K562 (cell line): ENCODE data around the gene MILR1. TPM values are rescaled to one million over a fixed set of nuclear protein-coding genes. Genes with fewer than 3 reads are reported as not detected.

Source experiments
- ATAC-seq: fragments of 200-7000 bp; cut with Tn5 transposase; 3 replicates; pipeline ENCODE4 v1.9.1; 2020; ENCODE audit warnings: moderate library complexity
- BruUV-seq: library from RNA; stranded (reverse); fragments of 400-500 nt; replicated peaks from 2 replicates; lab custom pipeline; 2021; lab: Mats Ljungman, UMichigan
- CTCF ChIA-PET: fragments of 300-600 bp; formaldehyde crosslinking; extraction: SDS; loops from one replicate; lab custom pipeline; 2021; ENCODE audit warnings: low intra/inter-chr PET ratio; lab: Yijun Ruan, JAX
- POLR2A ChIA-PET: fragments of 300-600, 350-650 bp; sonication (Branson Sonifier 250); formaldehyde crosslinking; extraction: SDS; loops from one replicate; lab custom pipeline; 2021; ENCODE audit warnings: antibody characterized with exemption, inconsistent platforms; lab: Yijun Ruan, JAX
- DNase-seq, 4 experiments: peaks; one replicate each; pipeline versions ENCODE4 v3.0.0 to v3.0.0-alpha.2; 2011 to 2018; ENCODE audit warnings: low spot score in 3 of 4, mixed read lengths in 3 of 4; ENCODE audit errors: extremely low read depth in 1 of 4
- FAIRE-seq: peaks from 2 replicates; lab custom pipeline; 2011; peaks lifted over from hg19 to GRCh38; lab: Jason Lieb, UNC
- H2AFZ ChIP-seq: 2 replicates; pipeline ENCODE4 v1.6.0; 2011; ENCODE audit warnings: low read depth, low read length, control low read depth, inconsistent platforms
- H3K27ac ChIP-seq: fragments of 200-600 bp; 3 replicates; pipeline ENCODE4 v1.8.0; 2011; ENCODE audit warnings: low read depth, mild to moderate bottlenecking, control low read depth, inconsistent platforms, low read length, moderate library complexity, mixed read lengths; ENCODE audit errors: extremely low read depth
- H3K27me3 ChIP-seq, 2 experiments: fragments of 300-600 bp in 1 of 2; 2 replicates in 1 of 2; 3 replicates in 1 of 2; pipeline versions ENCODE4 v1.6.0 to v1.8.0; 2011; ENCODE audit warnings: inconsistent platforms in 2 of 2, low read length in 2 of 2, mild to moderate bottlenecking in 1 of 2, mixed read lengths in 1 of 2, moderate library complexity in 1 of 2; ENCODE audit not compliant: control insufficient read depth in 2 of 2, insufficient read depth in 2 of 2
- H3K36me3 ChIP-seq: fragments of 300-600 bp; 3 replicates; pipeline ENCODE4 v1.8.0; 2011; ENCODE audit warnings: mild to moderate bottlenecking, low read length, inconsistent platforms; ENCODE audit not compliant: control insufficient read depth, insufficient read depth
- H3K4me1 ChIP-seq, 2 experiments: fragments of 200-600 bp in 1 of 2; replicated peaks in 1 of 2; 2 replicates in 1 of 2; 3 replicates in 1 of 2; pipeline versions ENCODE4 v1.5.1 to v1.8.0; 2011; ENCODE audit warnings: inconsistent platforms in 2 of 2, low read length in 2 of 2, mild to moderate bottlenecking in 1 of 2, mixed read lengths in 1 of 2, moderate library complexity in 1 of 2; ENCODE audit not compliant: control insufficient read depth in 2 of 2, insufficient read depth in 2 of 2
- H3K4me2 ChIP-seq: 2 replicates; pipeline ENCODE4 v1.6.1; 2011; ENCODE audit warnings: low read length, control low read depth, inconsistent platforms, mixed read lengths; ENCODE audit not compliant: insufficient read depth
- H3K4me3 ChIP-seq: fragments of 200-600 bp; sonication (generic), shearing (Covaris generic); 2 replicates; pipeline ENCODE4 v1.5.1; 2016; ENCODE audit warnings: control low read depth, inconsistent platforms
- H3K79me2 ChIP-seq: fragments of 200-600 bp; 3 replicates; pipeline ENCODE4 v1.8.0; 2011; ENCODE audit warnings: low read length, inconsistent platforms; ENCODE audit not compliant: control insufficient read depth, insufficient read depth
- H3K9ac ChIP-seq, 2 experiments: 2 replicates each; pipeline versions ENCODE4 v1.6.0 to v1.6.1; 2011; ENCODE audit warnings: low read depth in 2 of 2, low read length in 2 of 2, control low read depth in 1 of 2, inconsistent platforms in 1 of 2, mild to moderate bottlenecking in 1 of 2, mixed read lengths in 1 of 2; ENCODE audit not compliant: insufficient read depth in 1 of 2
- H3K9me1 ChIP-seq: one replicate; pipeline ENCODE4 v1.6.0; 2011; ENCODE audit warnings: inconsistent platforms, mild to moderate bottlenecking, low read length, moderate library complexity; ENCODE audit not compliant: control insufficient read depth, insufficient read depth
- H3K9me3 ChIP-seq: replicated peaks from 2 replicates; pipeline ENCODE4 v1.5.1; 2011; ENCODE audit warnings: low read depth, low read length, inconsistent platforms; ENCODE audit not compliant: control insufficient read depth, insufficient read depth
- H4K20me1 ChIP-seq: replicated peaks from 2 replicates; pipeline ENCODE4 v1.6.1; 2011; ENCODE audit warnings: low read length, inconsistent platforms, mixed read lengths; ENCODE audit not compliant: control insufficient read depth, insufficient read depth
- ARHGAP35 ChIP-seq: fragments of 450-650 bp; IDR thresholded peaks from 2 replicates; pipeline ENCODE4 v1.6.1; 2018; ENCODE audit not compliant: partially characterized antibody
- CBX1 ChIP-seq: sonication (generic); IDR thresholded peaks from 2 replicates; pipeline ENCODE4 v1.6.1; 2016; ENCODE audit warnings: antibody characterized with exemption, low read depth, mild to moderate bottlenecking
- CEBPB ChIP-seq: fragments of 450-650 bp; IDR thresholded peaks from 2 replicates; pipeline ENCODE4 v1.6.1; 2016; ENCODE audit warnings: missing genetic modification characterization, missing compliant biosample characterization
- KDM5B ChIP-seq: fragments of 200-600 bp; sonication (generic); IDR thresholded peaks from 2 replicates; pipeline ENCODE4 v1.6.1; 2012; ENCODE audit warnings: low read depth, mild to moderate bottlenecking, moderate library complexity, low read length, control low read depth, inconsistent platforms; ENCODE audit not compliant: insufficient replicate concordance
- SAP30 ChIP-seq: fragments of 200-600 bp; sonication (generic); IDR thresholded peaks from 2 replicates; pipeline ENCODE4 v1.6.1; 2012; ENCODE audit warnings: borderline replicate concordance, low read depth, mild to moderate bottlenecking, moderate library complexity, low read length, control low read depth, inconsistent platforms; ENCODE audit not compliant: insufficient read depth, poor library complexity, severe bottlenecking
- STAT5A ChIP-seq: IDR thresholded peaks from 2 replicates; pipeline ENCODE4 v1.6.1; 2012; ENCODE audit warnings: low read length, inconsistent platforms, borderline replicate concordance
- TRIM28 ChIP-seq: fragments of 450-650 bp; IDR thresholded peaks from 2 replicates; pipeline ENCODE4 v1.6.1; 2017
- ZNF134 ChIP-seq: fragments of 250-450 bp; sonication (Bioruptor Pico); conservative IDR thresholded peaks from 2 replicates; pipeline ENCODE4 v1.4.0; 2020
- ZNF224 ChIP-seq: sonication (generic); formaldehyde crosslinking; IDR thresholded peaks from 2 replicates; pipeline ENCODE4 v1.8.0; 2022; ENCODE audit warnings: mild to moderate bottlenecking, missing genetic modification reagents
- ZNF280B ChIP-seq: fragments of 250-450 bp; sonication (Bioruptor Pico); IDR thresholded peaks from 2 replicates; pipeline ENCODE4 v1.5.1; 2021; ENCODE audit warnings: mild to moderate bottlenecking
- WGBS: fragments of 100-300 bp; shearing (Covaris generic); methylation state at CpG from one replicate; pipeline ENCODE4 v1.1.6; 2016; ENCODE audit warnings: low coverage, mixed read lengths; ENCODE audit not compliant: insufficient coverage; ENCODE audit errors: missing lambda C conversion rate; 5-methylcytosine and 5-hydroxymethylcytosine counted together
- in situ Hi-C: fragments of 300-500 bp; cut with MboI; formaldehyde crosslinking; loops from 4 replicates; pipeline ENCODE4 v1.15.0; 2018; ENCODE audit warnings: inconsistent platforms, mixed read lengths
- intact Hi-C: fragments of 100-400 bp; cut with micrococcal nuclease; formaldehyde crosslinking; loops from 2 replicates; pipeline ENCODE4 v1.14.2; 2022
- polyA plus RNA-seq, 8 experiments: library from polyadenylated mRNA; depleted of rRNA in 4 of 8; stranded (reverse) in 5 of 8; unstranded in 3 of 8; fragments of >200 nt; fragmentation: Nextera tagmentation in 2 of 8; fragmentation: Illumina TruSeq in 1 of 8; extraction: Ambion mirVana in 2 of 8; extraction: Trizol in 1 of 8; gene quantifications; 2 replicates each; pipeline versions ENCODE4 v1.2.1 to v1.2.3, GENCODE V29; 2011 to 2014; ENCODE audit warnings: inconsistent platforms in 1 of 8, missing spikeins in 1 of 8
- total RNA-seq, 7 experiments: library from RNA; depleted of rRNA in 6 of 7; stranded (reverse); fragments of >200 nt in 6 of 7; fragmentation: Illumina TruSeq in 2 of 7; extraction: Trizol in 2 of 7; gene quantifications; 2 replicates each; pipeline versions ENCODE4 v1.2.1 to v1.2.3, GENCODE V29; 2011 to 2021; ENCODE audit warnings: low replicate concordance in 1 of 7
- TF ChIP-seq, protein P1 (sequence below): sonication (generic); formaldehyde crosslinking; IDR thresholded peaks from 2 replicates; pipeline ENCODE4 v1.8.0; 2022; ENCODE audit warnings: missing genetic modification reagents, mild to moderate bottlenecking, moderate library complexity, borderline replicate concordance

Gene MILR1
- total and polyA plus RNA-seq, 9 of the 15 experiments (the other 6 are each of a cell fraction or from before 2014, with no cell fraction given) = 3.8 to 14.1 (median 7.1) TPM

DNA sequence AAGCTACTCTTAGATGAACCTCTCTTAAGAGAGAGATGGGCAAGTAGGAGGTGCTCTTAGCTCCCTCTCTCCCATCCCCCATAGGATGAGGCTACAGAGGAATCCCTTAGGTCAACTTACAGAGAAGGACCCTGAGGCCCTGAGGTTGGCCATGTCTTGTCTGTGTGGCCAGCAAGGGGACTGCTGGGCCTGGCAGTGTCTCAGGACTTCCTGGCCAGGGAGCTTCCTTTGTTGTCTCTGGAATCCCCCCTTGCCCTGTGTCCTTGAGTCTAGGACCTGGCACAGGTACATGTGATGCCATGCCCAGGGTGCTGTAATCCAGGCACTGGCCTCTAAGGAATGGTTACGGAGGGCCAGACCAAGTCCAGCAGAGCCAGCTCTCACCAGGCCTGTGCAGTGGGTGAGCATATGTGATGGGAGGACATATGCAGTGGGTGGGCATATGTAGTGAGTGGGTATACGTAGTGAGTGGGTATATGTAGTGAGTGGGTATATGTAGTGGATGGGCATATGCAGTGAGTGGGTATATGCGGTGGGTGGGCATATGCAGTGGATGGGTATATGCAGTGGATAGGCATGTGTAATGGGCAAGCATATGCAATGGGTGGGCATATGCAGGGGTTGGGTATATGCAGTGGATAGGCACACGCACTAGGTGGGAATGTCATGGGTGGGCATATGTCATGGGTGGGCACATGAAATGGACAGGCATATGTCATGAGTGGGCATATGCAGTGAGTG, 38.0 kb upstream of the MILR1 start:
- TF ChIP-seq KDM5B (no peak), STAT5A (no peak), ZNF280B (CRISPR knock-in tag) (no peak), CBX1 (no peak), ZNF134 (CRISPR knock-in tag) (no peak), ZNF224 (no peak), SAP30 (no peak), ARHGAP35 (no peak), TRIM28 (no peak), CEBPB (no peak)
- TF ChIP-seq, protein P1, sequence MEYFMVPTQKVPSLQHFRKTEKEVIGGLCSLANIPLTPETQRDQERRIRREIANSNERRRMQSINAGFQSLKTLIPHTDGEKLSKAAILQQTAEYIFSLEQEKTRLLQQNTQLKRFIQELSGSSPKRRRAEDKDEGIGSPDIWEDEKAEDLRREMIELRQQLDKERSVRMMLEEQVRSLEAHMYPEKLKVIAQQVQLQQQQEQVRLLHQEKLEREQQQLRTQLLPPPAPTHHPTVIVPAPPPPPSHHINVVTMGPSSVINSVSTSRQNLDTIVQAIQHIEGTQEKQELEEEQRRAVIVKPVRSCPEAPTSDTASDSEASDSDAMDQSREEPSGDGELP (CRISPR knock-in tag) = no peak
- no peaks in the 10 kb centered on the region for H3K27me3 ChIP-seq
- FAIRE-seq (no peak), ATAC-seq (no peak), DNase-seq (peak in 1 of 4 experiments; percentile 10)
- BruUV-seq = no TSS peak
- H3K36me3 ChIP-seq = no peaks in the 10 kb centered on the region
- ChIA-PET POLR2A (interaction anchor here (0.7 to 1.4 kb wide), 3 partner anchors 22 to 97 kb away, joined by 3 to 6 read pairs (median 3); partner anchors contain the start of genes CEP95 and DDX5), CTCF (interaction anchor here (1.1 kb wide), 1 partner anchor 105 kb away, joined by 3 read pairs; no protein-coding TSS in a partner anchor)
- no peaks in the 10 kb centered on the region for H4K20me1 ChIP-seq
- no peak overlapping the region for H3K4me2 ChIP-seq
- no peaks in the 10 kb centered on the region for H3K9me3 ChIP-seq
- in situ Hi-C loops (no loop called here), intact Hi-C loops (loop anchor here (10.0 kb wide), 1 partner anchor 506 kb away; no protein-coding TSS in a partner anchor)
- WGBS = 83% methylated on average over 4 of the region's 4 CpGs
- no peak overlapping the region for H3K9ac ChIP-seq
- H3K4me1 ChIP-seq = peaks cover 11 to 16% of the 10 kb centered on the region in 2 experiments
- no peaks in the 10 kb centered on the region for H3K9me1 ChIP-seq
- no peak overlapping the region for H3K4me3 ChIP-seq
- no peak overlapping the region for H3K27ac ChIP-seq
- H2AFZ ChIP-seq = 0 out of 2 replicates have a peak overlapping the region, but pooled peaks have one; percentile 5
- H3K79me2 ChIP-seq = no peaks in the 10 kb centered on the region
